Vagina (tissue), 2 donors: ENCODE measurements around the gene UCHL5.

Source experiments
- POLR2A ChIP-seq, 2 donors: fragments of 450-650 bp; IDR thresholded peaks; one replicate each; pipeline ENCODE4 v1.6.1; 2017; ENCODE audit warnings: antibody characterized with exemption in 2 of 2, mild to moderate bottlenecking in 2 of 2, moderate library complexity in 2 of 2
- TF ChIP-seq, protein P1 (sequence below), 3 experiments: fragments of 450-650 bp in 2 of 3; fragments of 200-600 bp in 1 of 3; sonication (generic) in 1 of 3; IDR thresholded peaks; one replicate each; pipeline ENCODE4 v1.5.1; 2017 to 2019; ENCODE audit warnings: antibody characterized with exemption in 3 of 3, mild to moderate bottlenecking in 2 of 3, moderate library complexity in 2 of 3

DNA sequence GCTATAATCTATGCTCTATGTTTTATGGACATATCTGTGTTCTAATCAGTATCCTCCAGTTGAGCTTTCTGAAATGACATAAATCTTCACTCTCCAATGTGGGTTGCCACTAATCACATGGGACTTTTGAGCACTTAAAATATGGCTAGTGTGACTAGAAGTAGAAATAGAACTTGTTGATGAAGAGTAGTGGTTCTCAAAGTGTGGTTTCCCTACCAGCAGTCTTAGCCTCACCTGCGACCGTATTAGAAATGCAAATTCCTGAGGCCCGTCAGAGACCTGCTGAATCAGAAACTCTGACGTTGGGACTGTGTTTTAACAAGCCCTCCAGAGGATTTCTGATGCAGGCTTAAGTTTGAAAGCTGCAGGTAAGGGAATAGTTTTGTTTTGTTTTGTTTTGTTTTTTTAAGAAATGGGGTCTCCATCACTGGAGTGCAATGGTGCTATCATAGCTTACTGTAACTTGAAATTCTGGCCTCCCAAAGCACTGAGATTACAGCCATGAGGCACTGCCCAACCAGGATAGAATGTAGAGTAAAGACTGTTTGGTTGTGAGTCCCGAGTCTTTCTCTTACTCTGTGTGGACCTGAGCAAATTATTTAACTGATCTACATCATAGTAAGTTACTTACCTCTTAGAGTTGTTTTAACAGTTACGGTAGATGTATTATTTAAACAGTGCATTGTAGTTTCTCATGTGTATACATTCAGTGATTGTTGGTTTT is 24.4 kb upstream of the UCHL5 start:
- TF ChIP-seq, protein P1, sequence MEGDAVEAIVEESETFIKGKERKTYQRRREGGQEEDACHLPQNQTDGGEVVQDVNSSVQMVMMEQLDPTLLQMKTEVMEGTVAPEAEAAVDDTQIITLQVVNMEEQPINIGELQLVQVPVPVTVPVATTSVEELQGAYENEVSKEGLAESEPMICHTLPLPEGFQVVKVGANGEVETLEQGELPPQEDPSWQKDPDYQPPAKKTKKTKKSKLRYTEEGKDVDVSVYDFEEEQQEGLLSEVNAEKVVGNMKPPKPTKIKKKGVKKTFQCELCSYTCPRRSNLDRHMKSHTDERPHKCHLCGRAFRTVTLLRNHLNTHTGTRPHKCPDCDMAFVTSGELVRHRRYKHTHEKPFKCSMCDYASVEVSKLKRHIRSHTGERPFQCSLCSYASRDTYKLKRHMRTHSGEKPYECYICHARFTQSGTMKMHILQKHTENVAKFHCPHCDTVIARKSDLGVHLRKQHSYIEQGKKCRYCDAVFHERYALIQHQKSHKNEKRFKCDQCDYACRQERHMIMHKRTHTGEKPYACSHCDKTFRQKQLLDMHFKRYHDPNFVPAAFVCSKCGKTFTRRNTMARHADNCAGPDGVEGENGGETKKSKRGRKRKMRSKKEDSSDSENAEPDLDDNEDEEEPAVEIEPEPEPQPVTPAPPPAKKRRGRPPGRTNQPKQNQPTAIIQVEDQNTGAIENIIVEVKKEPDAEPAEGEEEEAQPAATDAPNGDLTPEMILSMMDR (IDR thresholded peaks at IDR 0.05): no peak
- TF ChIP-seq POLR2A (IDR thresholded peaks at IDR 0.05): no peak
